ENCODE data around the gene IQGAP2.

- TF ChIP-seq CTCF (IDR thresholded peaks at IDR 0.05) = no peak
- TF ChIP-seq POLR2A (IDR thresholded peaks at IDR 0.05) = no peak
Measured at GRCh38 chr5:76606701-76607100, 203.6 kb downstream of the IQGAP2 start.
